ENCODE results near the gene ZHX3. TPM values are rescaled to one million over a fixed set of nuclear protein-coding genes. Genes with fewer than 3 reads are reported as not detected.
A peak's percentile ranks its signal among the peaks of the same experiment; 100 is the strongest.

ZHX3 gene
- total RNA-seq, 1 experiment from 2014 or later = 22.1 TPM

DNA sequence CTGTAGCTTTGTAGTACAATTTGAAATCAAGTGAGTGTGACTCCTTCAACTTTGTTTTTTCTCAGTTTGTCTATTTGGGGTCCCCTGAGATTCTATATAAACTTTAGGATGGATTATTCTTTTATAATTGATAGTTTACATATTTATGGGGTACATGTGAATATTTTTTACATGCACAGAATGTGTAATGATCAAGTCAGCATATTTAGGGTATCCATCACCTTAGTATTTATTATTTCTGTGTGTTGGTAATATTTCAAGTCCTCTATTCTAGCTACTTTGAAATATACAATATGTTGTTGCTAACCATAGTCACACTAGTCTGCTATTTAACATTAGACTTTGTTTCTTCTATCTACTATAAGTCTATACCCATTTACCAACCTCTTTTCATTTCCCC is 129.9 kb downstream of the ZHX3 start:
- no peak for DNase-seq (ENCODE audit: low read depth)

DNA sequence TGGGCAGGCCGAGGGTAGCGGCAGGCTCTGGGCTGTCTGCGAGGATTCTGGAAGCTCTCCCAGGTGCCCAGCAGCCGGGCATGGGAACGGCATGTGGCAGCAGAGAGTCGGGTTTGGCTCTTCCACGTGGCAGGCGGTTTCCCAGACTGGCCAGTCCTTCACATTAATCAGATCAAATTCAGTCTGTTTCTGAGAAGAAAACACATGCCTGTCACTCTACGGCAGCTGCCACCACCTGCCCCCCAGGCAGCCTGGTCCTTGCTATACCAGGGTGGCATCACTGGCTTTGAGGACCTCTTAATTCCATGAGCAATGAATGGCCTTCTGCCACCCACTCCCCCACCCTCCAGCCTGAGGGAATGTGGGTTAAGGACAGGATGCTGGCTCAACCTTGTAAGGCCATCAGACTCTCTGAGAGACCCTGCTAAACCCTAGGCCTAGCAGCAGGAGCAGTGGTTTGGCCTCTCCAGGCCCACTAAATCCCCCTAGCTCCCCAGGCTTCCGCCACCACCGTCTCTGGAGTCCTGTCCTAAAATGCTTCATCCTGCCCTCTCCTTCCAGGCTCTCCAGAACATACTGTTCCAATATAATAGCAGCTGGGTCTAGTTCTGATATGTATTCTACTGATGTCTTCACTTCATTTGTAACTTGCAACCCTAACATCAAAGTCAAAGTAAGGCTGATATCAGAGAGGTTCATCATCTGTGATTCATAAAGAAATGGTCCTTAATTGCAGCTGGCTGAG is 132.3 kb downstream of the ZHX3 start:
- no peak for DNase-seq (ENCODE audit: low read depth)

DNA sequence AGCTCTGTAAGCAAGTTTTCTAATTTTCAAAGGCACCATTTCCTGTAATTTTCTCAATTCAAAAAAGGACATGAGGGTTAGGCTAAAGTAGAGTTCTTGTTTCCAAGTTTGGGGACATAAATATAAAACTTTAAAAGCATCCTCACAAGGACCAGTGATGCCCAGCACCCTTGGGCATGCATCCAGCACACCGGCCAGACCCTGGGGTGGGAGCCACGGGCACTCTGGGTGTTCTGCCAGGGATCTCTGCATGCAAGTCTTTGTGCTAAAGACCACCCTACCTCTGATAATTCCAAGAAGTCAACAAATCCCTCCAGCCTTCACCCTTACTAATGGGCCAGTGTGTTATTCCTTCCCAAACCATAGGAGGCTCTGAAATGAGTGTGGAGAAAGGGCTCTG is 133.7 kb downstream of the ZHX3 start:
- no peak for DNase-seq (ENCODE audit: low read depth)

DNA sequence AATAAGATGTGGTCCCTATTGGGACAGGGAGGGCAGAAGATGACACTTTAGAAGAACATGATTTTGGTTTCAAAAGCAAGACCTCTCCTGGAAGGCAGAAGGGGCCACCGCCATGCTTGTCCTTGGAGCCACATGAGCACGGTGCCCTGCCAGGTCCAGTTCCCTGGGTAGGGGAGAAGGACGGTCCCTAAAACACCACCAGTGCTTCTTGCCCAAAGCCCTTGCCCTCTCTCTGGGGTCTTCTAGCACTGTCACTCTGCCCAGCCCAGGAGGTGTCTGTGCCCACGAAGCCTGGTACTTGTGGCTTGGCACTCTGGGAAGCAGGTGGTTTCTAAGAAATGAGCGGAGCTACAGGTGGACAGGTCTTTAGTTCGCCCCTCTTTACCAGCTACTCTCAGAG is 134.1 kb downstream of the ZHX3 start:
- no peak for DNase-seq (ENCODE audit: low read depth)

DNA sequence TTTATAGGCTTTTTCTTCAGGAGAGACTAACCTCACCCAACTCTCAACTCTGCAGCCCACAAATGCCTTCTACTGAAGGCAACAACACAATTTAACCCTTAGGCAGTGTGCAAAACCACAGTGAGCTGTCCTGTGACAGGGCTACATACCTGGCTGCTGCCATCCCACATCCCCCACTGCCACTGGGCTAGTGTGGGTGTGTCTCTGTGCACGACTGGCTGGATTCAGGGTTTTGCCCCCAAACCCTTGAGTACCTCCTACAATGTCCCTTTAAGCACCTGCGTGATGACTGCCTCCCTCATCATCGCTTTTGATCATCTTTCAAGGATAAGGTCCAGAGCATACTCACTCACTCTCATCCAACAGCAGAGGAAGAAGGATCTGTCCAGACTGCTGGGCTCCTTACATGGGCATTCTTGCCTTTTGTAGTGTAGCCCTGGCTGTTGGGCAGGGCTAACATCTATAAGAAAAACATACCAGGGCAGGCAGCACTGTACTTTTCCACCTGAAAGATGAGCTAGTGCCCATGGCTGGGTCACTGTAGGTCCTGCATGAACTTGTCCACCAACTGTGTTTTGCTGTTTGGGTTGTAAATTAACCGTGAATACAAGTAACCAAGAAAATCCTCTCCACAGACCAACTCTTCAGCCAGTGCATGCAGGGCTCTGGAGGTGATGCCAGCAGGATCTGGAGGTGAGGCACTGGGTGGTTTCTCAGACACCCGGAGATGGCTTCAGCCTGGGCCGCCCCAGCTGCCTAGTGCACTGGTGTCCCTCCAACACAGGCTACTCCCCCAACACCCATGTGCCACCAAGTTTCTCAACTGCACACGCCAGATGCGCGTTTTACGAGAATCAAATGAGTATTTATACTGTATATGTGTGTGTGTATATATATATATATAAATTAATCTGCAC is 135.0 kb downstream of the ZHX3 start:
- DNase-seq (ENCODE audit: low read depth) = peak; percentile 52

DNA sequence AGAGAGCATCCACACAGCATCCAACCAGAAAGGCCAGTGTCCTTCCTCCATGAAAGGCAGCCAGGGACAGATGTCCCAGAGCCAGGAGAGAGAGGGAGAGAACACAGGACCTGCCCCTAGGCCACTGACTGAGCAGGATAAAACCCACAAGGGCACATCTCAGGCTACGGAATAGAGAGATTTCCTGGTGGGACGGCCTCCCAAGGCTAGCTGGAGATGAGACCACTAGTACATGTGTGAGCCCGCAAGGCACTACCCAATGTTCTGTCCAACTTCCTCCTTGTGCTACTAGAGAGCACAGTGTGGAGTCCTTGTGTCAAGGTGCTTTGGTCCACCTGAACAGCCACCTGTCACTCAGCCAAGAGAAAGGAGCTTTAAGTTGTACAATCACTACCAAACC is 136.0 kb downstream of the ZHX3 start:
- no peak for DNase-seq (ENCODE audit: low read depth)

DNA sequence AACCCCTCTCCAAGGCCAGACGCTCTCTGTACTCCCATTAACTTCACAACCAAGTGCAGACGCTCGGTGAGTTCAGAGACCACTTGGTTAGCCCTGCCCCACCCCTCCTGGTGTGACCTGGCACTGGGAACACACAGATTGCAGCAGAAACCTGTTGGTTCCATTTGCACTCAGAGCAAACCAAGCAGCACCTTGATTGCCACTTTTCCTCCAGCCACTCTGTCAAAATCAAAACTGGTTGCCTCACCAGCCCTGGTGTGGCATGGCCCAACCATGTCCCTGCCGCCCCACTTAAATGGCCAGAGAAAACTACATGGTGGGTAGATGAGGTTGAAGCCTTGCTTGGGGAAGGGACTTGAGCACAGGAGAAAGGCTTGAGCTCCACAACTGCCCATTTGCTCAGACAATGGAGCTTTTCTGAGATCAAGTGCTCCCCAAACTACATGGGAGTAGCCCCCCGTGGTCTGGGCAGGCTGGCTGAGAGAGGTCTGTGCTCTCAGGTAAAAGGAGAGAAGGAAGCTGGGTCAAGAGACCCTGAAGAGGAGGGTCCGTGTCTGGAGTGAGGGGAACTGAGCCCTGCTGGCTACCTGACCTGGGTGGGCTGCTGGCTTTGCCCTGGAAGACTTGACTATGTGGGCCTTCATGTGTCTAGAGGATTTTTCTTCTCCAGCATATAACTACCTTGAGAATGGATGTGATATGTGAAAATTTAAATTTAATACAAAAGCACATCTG is 136.8 kb downstream of the ZHX3 start:
- DNase-seq (ENCODE audit: low read depth) = no peak

DNA sequence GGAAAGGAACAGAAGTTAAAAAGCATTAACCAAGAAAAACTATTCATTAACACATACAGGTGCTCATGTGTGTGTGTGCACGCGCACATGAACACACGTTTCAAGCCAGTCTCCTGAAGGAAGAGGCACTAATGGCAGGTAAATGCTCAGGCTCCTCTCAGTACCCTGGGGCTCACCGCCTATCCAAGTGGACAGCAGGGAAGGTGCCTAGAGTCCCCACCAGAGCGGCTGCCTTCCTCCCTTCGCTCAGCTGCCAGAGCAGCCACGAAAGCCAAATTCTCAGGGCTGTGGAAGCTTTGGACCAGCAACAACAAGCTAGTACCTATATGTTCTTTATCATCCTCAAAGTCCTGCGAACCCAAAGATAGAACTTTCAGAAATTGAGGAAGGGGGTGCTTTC is 137.6 kb downstream of the ZHX3 start:
- no peak for DNase-seq (ENCODE audit: low read depth)

DNA sequence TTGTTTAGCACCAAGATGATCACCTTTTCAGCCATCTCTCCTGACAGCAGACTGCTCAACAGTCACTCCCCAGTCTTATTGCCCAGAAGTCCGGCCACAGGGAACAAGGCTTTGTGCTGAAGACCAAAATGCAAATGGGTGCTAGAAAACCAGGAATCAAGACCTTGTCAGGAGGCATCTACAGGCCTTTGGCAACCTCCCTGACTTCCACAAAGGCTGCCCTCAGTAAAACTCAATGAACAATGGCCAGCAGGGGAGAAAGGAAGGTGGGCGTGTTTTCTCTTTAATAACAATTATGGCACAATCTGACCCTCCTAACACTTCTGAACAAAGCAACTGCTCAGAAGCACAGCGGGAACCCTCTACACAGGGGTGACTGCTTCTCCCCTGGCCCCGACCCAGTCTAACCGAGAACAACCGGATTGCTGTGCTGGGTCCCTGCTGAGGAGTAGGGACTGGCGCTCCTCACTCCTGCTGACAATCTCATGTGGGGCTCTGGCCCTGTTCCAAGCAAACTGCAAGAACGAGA is 138.6 kb downstream of the ZHX3 start:
- no peak for DNase-seq (ENCODE audit: low read depth)

DNA sequence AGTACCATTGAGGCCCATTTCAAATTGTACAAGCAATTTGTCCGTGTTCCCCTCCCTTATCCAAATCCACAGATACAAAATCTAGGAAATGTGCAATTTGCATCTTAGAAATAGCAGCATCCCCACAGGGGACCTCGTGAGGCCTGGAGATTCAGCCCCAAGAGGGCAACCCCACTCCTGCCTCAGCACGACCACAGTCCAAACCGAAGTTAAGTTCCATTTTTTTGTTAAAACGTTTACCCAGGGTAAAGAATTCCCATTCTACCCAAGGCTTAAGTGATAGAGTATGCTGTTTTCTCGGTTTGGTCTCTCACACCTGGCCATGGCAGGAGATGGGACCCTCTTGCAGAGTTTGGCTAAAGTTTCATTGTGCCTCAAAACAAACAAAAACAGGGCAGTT is 139.0 kb downstream of the ZHX3 start:
- no peak for DNase-seq (ENCODE audit: low read depth)

DNA sequence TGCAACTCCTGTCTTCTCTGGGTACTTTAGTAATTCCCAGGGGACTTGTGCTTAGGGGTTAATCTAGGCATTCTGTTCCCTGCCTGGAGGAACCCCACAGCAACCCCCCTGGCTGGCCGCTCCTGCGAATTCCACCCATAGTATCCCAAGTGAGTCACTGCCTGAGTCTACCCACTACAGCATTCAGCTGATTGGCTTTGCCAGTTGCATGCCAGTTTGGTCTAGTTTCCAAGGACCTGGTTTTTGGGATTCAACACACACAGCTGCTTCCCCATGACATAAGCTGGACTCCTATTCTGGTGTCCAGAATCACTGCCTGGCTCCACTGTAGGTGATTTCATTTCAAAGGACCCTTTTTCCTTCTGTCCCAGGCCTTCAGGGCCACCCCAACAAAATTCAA is 139.9 kb downstream of the ZHX3 start:
- DNase-seq (ENCODE audit: low read depth) = peak; percentile 91

DNA sequence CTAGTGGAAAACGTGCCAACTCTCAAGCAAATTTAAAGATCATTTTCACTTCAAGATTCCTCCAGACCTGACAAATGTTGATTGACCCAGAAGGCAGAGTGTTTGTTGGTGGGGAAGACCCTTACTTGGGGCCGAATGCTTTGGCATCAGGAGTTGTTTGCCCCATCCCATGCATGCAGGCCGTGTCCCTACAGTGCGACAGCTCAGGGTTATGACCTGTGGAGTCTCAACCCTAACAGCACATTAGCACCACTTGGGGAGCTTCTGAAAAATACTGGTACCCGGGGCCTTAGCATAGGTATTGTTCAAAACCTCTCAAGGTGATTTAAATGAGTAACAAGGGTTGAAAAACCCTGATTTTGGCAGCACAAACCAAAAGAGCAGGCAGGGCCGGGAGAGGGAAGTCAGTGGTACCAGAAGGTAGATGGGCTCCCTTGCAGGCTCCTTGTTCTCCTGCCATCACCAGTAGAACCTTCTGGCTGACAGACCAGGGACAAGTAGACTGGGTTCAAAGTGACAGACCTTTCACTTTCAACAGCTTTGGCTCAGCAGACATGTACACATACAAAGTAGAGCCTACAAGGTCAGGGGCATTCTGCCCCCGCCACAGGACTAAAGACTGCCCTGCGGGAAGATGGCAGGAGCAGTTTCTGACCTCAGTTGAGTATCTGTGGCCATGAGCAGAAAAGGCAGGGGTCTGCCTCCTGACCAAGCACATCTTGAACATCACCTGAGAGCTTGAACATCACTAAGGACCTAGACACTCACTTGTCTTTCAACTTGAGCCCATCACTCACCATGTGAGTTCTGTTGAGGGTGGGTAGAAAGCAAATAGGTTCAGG is 140.6 kb downstream of the ZHX3 start:
- no peak for DNase-seq (ENCODE audit: low read depth)

DNA sequence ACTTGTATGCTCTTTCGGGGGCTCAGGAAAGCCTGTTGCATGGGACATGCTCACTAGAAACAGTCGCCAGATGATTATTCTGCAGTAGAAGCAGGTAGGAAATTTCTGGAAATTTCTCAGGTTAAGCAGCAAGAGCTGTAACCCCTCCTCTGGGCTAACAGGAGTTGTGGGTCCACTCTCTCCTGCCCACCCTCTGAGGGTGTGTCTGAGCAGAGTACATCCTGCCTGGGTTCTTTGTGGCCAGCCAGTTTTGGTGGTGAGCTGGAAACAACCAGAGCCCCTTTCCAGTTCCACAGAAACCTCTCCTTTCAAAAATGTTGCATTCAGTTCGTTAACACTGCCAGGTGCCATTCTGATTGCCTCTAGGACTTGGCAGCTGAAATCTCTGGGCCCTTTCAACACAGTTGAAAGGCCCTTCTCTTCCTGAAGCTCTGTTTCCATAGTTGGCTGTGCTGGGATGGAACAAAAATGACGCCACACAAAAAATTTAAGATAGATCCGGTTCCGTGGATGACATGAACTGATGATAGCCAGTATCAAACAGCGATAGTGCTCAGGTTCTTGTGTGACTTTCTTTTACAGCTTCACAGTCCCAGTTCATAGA is 141.7 kb downstream of the ZHX3 start:
- no peak for DNase-seq (ENCODE audit: low read depth)

DNA sequence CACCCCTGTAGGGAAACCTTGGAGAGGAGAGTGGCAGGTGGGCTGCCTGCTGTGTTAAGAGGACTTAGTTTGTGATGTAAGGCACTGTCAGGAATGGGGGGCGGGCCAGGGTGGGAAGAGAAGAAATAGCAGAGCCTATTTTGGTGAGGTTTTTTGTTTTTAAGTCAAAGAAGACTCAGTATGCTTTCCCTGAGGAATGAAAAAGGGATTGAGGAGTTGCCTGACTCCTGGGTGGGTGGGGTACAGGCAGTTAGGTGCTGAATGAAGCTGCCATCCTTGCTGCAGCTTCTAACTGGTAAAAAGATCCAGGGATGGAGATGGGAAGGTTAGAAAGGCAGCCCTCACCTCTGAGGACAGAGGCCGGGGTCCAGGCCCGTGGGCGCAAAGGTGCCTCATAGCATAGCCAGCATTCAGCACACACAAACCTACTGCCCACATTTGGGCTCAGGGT is 142.3 kb downstream of the ZHX3 start:
- no peak for DNase-seq (ENCODE audit: low read depth)

DNA sequence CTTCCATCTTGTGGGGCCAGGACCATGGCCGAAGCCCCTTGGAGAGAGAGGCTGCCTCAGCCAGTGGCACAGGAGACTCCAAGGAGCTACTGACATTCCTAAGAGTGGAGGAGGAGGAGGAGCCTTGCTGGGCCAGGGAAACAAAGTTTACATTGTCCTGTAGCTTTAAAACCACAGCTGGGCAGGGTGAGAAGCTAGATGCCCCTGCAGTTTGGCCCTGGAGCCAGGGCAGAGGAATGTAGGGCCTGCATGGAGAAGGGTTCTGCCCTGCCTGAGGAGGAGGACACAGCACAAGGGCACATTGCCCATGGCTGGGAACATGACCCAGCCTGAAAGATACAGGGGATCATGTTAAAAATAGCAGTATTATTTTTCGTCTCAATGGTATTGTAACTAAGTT is 142.7 kb downstream of the ZHX3 start:
- no peak for DNase-seq (ENCODE audit: low read depth)

DNA sequence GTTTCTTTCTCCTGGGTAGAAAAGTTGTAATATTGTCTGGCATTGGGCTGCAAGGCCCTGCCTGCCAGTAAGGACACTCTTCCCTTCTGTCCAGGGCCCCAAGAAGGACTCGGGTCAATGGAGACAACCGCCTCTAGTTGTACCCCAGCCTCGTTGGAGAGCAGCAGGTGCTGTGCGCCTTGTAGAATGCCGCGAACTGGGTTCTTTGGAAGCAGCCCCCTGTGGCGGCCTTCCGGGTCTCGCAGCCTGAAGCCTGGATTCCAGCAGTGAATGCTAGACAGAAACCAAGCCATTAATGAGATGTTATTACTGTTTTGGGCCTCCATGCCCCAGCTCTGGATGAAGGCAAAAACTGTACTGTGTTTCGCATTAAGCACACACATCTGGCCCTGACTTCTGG is 143.2 kb downstream of the ZHX3 start:
- no peak for DNase-seq (ENCODE audit: low read depth)

DNA sequence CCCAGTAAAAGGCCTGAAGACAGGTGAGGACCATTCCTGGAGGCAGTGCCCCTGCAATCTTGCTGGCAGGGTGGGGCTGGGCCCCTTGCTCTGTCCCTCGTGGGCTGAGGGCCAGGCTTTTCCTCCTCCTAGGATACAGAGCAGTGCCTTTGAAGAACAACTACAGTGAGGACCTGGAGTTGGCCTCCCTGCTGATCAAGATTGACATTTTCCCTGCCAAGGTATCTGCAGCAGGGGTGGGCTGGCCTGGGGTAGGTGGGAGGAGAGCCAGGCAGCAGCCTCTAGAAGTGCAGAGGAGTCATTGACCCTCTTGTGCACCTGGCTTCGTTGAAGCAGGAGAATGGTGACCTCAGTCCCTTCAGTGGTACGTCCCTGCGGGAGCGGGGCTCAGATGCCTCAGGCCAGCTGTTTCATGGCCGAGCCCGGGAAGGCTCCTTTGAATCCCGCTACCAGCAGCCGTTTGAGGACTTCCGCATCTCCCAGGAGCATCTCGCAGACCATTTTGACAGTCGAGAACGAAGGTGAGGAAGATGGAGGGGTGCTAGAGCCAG is 143.7 kb downstream of the ZHX3 start:
- DNase-seq (ENCODE audit: low read depth) = no peak

DNA sequence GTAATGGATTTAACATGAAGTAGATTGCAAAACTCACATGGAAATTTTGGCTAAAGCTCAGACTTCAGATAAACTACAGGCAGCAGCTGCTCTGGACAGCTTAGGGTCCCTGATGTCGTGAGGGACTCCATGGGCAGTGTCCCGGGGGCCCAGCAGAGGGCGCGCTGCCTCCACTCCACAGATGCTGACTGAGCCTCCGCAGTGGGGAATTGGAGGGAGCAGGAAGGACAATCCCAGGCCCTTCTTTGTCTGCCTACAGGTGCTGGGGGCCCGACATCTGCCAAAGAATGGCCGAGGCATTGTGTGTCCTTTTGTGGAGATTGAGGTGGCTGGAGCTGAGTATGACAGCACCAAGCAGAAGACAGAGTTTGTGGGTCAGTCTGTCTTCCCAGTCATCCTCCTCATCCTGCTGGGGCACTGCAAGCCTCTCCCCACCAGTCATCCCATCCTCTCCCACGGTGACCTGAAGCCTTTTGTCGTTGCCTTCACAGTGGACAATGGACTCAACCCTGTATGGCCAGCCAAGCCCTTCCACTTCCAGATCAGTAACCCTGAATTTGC is 144.3 kb downstream of the ZHX3 start:
- DNase-seq (ENCODE audit: low read depth) = peak; percentile 66

DNA sequence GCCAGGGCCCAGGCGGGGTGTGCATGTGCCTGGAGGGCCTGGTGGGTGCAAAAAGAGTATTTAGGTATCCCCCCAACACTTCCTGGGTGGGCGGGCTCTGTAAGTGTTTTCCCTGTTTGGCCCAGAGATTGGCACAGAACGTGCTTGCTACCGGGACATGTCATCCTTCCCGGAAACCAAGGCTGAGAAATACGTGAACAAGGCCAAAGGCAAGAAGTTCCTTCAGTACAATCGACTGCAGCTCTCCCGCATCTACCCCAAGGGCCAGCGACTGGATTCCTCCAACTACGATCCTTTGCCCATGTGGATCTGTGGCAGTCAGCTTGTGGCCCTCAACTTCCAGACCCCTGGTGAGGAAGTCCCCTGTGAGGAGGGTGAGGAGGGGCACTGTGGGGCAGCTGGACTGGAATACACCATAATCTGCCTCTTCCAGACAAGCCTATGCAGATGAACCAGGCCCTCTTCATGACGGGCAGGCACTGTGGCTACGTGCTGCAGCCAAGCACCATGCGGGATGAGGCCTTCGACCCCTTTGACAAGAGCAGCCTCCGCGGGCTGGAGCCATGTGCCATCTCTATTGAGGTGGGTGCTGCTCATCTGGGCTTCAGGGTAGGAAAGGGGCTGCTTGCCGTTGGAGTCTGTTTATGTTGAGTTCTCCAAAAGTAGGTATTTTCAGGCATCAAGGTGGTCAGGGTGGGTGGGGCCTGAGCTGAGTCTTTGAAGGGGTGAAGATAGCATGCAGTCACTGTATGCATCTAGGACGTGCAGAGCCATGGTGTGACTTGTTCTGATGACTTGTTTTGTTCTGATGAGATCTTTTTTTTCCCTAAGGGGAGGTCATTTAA is 145.0 kb downstream of the ZHX3 start:
- no peak for DNase-seq (ENCODE audit: low read depth)
